Activated naive CD4-positive, alpha-beta T cell treated with anti-CD3 and anti-CD28 coated beads, Interleukin-2, amount 10 ng/mL, durations not matched to agents 7 days and 5 days (primary cell): ENCODE data around the gene CNTN3.

ENCODE experiments used
- CTCF ChIA-PET: fragments of 350-600 bp; sonication (Branson Sonifier 250); formaldehyde crosslinking; loops from one replicate; lab custom pipeline; 2021; ENCODE audit warnings: antibody characterized with exemption; lab: Charles Lee
- DNase-seq: peaks from one replicate; pipeline ENCODE4 v3.0.0-alpha.2; 2020
- H3K27ac Mint-ChIP-seq: one replicate; pipeline ENCODE4 v1.8.0; 2021; ENCODE audit warnings: mild to moderate bottlenecking, moderate library complexity, mixed read lengths
- H3K27me3 Mint-ChIP-seq: one replicate; pipeline ENCODE4 v1.8.0; 2021; ENCODE audit warnings: mild to moderate bottlenecking, mixed read lengths
- H3K36me3 Mint-ChIP-seq: one replicate; pipeline ENCODE4 v1.8.0; 2021; ENCODE audit warnings: mixed read lengths
- H3K4me1 Mint-ChIP-seq: one replicate; pipeline ENCODE4 v1.8.0; 2021; ENCODE audit warnings: mixed read lengths
- H3K4me3 Mint-ChIP-seq: one replicate; pipeline ENCODE4 v1.8.0; 2021; ENCODE audit warnings: mild to moderate bottlenecking, moderate library complexity, mixed read lengths
- H3K9me3 Mint-ChIP-seq: one replicate; pipeline ENCODE4 v1.8.0; 2021; ENCODE audit warnings: mixed read lengths

Gene CNTN3

DNA sequence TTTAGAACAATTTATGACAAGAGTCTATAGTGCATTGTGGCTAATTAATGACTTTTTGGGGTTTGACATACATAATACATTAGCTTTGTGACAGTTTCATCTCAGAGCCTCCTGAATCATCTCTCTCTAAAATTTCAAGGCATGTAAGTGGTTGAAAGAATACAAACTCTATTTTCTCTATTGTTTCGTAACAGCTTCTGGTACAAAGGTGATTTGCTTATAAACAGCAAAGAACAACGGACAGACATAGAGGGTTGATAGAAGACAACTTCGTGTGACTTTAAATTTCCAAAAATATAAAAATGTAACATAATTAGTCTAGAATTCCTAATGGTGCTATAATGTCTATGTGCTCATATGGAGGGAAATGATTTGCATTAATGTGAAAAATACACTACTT, 21.3 kb downstream of the CNTN3 start:
- Mint-ChIP-seq H3K27me3 (no peaks in the 10 kb centered on the region), H3K4me1 (no peaks in the 10 kb centered on the region), H3K27ac (no peak overlapping the region), H3K36me3 (no peaks in the 10 kb centered on the region), H3K9me3 (peaks cover 6% of the 10 kb centered on the region), H3K4me3 (no peak overlapping the region)
- DNase-seq: no peak
- CTCF ChIA-PET: no interaction called here

- Mint-ChIP-seq H3K4me3 (no peak overlapping the region), H3K4me1 (no peaks in the 10 kb centered on the region), H3K9me3 (peaks cover 6% of the 10 kb centered on the region), H3K27ac (no peak overlapping the region), H3K27me3 (no peaks in the 10 kb centered on the region), H3K36me3 (no peaks in the 10 kb centered on the region)
- no peak for DNase-seq
- CTCF ChIA-PET: no interaction called here
These were observed 22.1 kb downstream of the CNTN3 start for GRCh38 chr3:74592359-74592758.

DNA sequence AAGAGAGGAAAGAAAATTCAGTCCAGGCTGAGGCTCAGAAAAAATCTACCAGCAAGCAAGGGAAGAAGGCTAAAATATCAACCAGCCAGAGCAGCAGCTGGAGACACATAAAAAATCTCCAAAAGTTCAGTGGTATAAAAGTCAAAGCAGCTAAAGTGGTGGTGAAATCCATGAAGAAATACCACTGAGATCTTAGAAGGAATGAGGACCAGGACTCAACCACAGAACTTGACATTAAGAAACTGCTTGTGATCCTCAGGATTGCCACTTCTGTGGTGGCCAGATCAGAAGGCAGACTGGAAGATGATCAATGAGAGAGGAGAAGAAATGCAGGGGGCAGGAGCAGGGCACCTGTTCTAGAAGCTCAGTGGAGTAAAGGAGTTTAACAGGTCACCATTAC, 22.5 kb downstream of the CNTN3 start:
- H3K4me3 Mint-ChIP-seq: no peak overlapping the region
- H3K27ac Mint-ChIP-seq: no peak overlapping the region
- H3K9me3 Mint-ChIP-seq: peaks cover 6% of the 10 kb centered on the region
- H3K36me3 Mint-ChIP-seq: no peaks in the 10 kb centered on the region
- no peaks in the 10 kb centered on the region for H3K27me3 Mint-ChIP-seq
- no peaks in the 10 kb centered on the region for H3K4me1 Mint-ChIP-seq
- DNase-seq: no peak
- CTCF ChIA-PET: no interaction called here

DNA sequence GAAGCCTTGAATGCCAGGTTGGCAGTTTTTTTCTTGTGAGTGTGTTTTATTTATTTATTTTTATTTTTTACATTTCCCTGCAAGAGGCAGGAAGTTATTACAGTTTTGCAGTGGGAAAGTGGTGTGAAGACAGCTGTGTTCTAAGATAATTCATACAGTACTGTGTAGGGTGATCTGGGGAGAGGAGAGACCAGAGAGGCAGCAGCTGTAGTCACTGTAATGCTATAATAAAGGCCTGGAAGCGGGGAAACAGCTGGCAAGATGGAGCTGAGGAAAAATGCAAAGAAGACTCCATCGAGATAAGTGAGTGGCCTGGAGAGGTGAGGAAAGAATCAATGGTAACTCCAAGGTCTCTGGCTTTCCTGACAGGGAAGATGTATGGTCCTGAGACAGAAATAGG, 23.1 kb downstream of the CNTN3 start:
- peaks cover 6% of the 10 kb centered on the region for H3K9me3 Mint-ChIP-seq
- H3K27me3 Mint-ChIP-seq: no peaks in the 10 kb centered on the region
- no peak overlapping the region for H3K27ac Mint-ChIP-seq
- no peaks in the 10 kb centered on the region for H3K4me1 Mint-ChIP-seq
- no peak overlapping the region for H3K4me3 Mint-ChIP-seq
- no peak for DNase-seq
- CTCF ChIA-PET: no interaction called here
- H3K36me3 Mint-ChIP-seq: no peaks in the 10 kb centered on the region

DNA sequence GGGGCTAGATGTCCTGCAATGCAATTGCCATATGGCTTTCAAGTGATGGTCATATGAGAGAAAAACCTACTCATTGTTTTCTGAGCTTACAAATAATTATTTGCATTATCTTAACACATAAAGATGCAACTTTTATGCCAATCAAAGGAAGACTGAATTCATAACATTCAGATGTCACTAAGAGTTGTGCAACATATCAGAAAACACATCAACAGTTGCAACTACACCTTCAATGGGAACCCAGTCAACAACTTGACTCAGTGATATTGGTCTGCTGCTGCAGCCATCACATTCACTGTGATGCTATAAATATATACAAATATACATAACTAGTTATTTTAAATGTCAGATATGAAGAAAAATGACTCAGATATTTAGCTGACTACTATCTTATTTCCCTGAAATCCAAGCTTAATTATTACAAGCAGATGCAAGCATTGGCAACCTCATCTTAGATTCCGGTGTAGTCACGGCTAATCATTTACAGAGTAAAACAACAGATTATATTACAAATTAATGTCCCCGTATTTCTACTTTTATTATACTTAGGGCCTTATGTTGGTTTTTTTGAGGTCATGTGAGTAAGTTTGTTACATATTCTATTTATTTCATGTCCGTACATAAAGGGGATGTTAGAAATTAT, 23.7 kb downstream of the CNTN3 start:
- peaks cover 6% of the 10 kb centered on the region for H3K9me3 Mint-ChIP-seq
- DNase-seq: no peak
- no peak overlapping the region for H3K4me3 Mint-ChIP-seq
- no peaks in the 10 kb centered on the region for H3K36me3 Mint-ChIP-seq
- CTCF ChIA-PET: no interaction called here
- H3K4me1 Mint-ChIP-seq: no peaks in the 10 kb centered on the region
- H3K27me3 Mint-ChIP-seq: no peaks in the 10 kb centered on the region
- no peak overlapping the region for H3K27ac Mint-ChIP-seq

GRCh38 chr3:74584782-74585181, 29.7 kb downstream of the CNTN3 start:
- H3K9me3 Mint-ChIP-seq: no peaks in the 10 kb centered on the region
- H3K4me1 Mint-ChIP-seq: no peaks in the 10 kb centered on the region
- DNase-seq: no peak
- H3K4me3 Mint-ChIP-seq: no peak overlapping the region
- H3K27me3 Mint-ChIP-seq: no peaks in the 10 kb centered on the region
- no peaks in the 10 kb centered on the region for H3K36me3 Mint-ChIP-seq
- CTCF ChIA-PET: no interaction called here
- H3K27ac Mint-ChIP-seq: no peak overlapping the region

GRCh38 chr3:74582982-74583381, 31.5 kb downstream of the CNTN3 start:
- no peaks in the 10 kb centered on the region for H3K9me3 Mint-ChIP-seq
- H3K36me3 Mint-ChIP-seq: no peaks in the 10 kb centered on the region
- CTCF ChIA-PET: no interaction called here

DNA sequence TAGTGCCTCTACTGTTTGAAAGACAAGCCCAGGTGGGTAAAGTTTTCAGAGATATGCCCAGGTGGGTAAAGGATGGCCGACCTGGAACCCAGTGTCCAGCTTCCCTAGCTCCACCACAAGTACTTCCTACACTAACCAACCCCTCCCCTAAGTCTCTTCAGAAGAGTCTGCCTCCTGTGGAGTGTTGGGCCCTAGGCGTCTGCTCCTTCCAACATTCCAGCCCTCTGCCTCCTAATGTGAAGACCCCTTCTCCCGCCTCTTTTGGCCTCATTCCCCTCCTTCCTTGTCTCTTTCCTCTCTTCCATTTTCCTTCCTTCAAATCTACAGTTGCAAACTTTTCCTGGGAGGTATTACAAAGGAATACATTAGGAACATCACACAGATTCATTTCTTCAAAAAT, 38.6 kb downstream of the CNTN3 start:
- Mint-ChIP-seq H3K4me3 (no peak overlapping the region), H3K4me1 (no peaks in the 10 kb centered on the region), H3K36me3 (no peaks in the 10 kb centered on the region), H3K9me3 (peaks cover 5% of the 10 kb centered on the region), H3K27ac (no peak overlapping the region), H3K27me3 (no peaks in the 10 kb centered on the region)
- CTCF ChIA-PET: no interaction called here
- DNase-seq: no peak

More at GRCh38 chr3:74582982-74583381, 31.5 kb downstream of the CNTN3 start:
- no peak for DNase-seq
- Mint-ChIP-seq H3K4me1 (no peaks in the 10 kb centered on the region), H3K27me3 (no peaks in the 10 kb centered on the region), H3K27ac (no peak overlapping the region), H3K4me3 (no peak overlapping the region)

GRCh38 chr3:74571118-74571517, 43.3 kb downstream of the CNTN3 start:
- CTCF ChIA-PET: no interaction called here
- Mint-ChIP-seq H3K9me3 (peaks cover 17% of the 10 kb centered on the region), H3K4me3 (no peak overlapping the region), H3K36me3 (no peaks in the 10 kb centered on the region), H3K27me3 (no peaks in the 10 kb centered on the region), H3K4me1 (no peaks in the 10 kb centered on the region), H3K27ac (no peak overlapping the region)
- DNase-seq: no peak
